SIG-M5 treated with dmso at 0.1 percent for 504 hours (cell line): ENCODE measurements around the gene OR52E4.

ENCODE experiments used
- DNase-seq: peaks from one replicate; lab custom pipeline; 2025; ENCODE audit not compliant: unreplicated experiment; lab: John Stamatoyannopoulos, UW

The OR52E4 gene

GRCh38 chr11:5880329-5880728 is at the start of gene OR52E4:
Gene OR52E4, plus strand, starts transcription at chr11:5880629. Its CDS starts 3,664 bp downstream, at chr11:5884293.
- DNase-seq = no peak

DNA sequence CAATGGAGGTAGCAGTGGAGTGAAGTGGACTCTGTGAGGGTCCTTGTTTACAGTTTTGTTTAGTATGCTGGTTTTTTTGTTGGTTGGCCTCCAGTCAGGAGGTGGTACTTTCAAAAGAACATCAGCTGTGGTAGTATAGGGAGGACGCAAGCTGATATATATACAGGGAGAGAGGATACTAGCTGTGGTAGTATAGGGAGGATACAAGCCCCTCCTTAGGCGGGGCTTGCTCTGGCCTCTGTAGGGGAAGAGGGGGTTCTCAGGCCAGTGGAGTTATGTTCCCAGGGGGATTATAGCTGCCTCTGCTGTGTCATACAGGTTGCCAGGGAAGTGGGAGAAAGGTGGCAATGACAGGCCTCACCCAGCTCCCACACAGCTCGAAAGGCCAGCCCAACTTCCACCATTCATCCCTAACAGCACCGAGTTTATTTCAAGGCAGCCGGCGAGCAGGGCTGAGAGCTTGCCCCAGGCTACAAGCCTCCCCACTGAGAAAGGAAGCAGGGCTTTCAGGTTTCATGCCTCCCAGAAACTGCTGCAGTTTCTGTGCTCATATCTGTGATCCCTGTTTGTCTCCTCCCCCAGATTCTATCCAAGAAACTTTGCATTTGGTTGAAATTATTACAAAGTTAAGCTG is 49.1 kb upstream of the OR52E4 start:
- DNase-seq = no peak

- no peak for DNase-seq
These were observed 47.0 kb upstream of the OR52E4 start for GRCh38 chr11:5833446-5833845.

DNA sequence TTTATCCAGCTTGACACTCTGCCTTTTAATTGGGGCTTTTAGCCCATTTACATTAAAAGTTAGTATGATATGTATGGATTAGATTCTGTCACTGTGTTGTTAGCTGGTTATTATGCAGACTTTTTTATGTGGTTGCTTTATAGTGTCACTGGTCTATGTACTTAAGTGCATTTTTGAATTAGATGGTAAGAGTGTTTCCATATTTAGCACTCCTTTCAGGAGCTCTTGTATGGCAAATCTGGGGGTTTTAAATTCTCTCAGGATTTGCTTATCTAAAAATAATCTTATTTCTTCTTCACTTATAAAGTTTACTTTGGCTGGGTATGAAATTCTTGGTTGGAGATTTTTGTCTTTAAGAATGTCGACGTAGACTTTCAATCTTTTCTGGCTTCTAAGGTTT is 42.7 kb upstream of the OR52E4 start:
- DNase-seq = no peak

GRCh38 chr11:5841797-5842196 is 38.6 kb upstream of the OR52E4 start, which contains the start of gene OR52E6:
Gene OR52E6, minus strand, starts transcription at chr11:5841897. Its CDS starts 0 bp downstream, at chr11:5841897.
- no peak for DNase-seq

GRCh38 chr11:5846701-5847100 is 33.7 kb upstream of the OR52E4 start:
- peak; percentile 0 for DNase-seq

DNA sequence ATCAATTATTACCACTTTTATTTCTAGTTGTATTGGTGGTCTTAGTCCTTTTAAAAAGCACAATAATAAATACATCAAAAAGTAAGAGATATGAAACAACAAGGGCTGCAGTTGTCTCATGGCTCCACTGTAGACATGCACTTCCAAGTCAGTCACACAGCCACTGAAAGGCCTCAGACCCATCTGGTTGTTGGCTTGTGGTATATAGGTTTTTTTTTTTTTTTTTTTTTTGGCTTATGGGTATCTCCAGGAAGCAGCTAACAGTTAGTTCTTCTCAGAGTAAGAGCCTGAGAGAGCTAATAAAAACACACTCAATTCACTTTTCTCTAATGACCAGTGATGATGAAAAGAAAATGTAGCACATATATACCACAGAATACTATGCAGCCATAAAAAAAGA is 32.7 kb upstream of the OR52E4 start:
- no peak for DNase-seq

DNA sequence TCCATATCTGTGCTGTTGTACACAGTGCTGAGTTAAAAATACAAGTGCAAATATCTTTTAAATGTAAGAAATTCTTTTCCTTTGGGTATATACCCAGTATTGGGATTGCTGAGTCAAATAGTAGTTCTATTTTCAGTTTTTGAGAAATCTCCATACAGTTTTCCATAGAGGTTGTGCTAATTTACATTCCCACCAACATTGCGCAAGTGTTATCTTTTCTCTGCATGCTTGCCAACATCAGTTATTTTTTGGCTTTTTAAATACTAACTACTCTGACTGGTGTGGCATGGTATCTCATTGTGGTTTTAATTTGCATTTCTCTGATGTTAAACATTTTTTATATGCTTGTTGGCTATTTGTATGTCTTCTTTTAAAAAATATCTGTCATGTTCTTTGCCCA is 29.4 kb upstream of the OR52E4 start:
- DNase-seq = no peak

DNA sequence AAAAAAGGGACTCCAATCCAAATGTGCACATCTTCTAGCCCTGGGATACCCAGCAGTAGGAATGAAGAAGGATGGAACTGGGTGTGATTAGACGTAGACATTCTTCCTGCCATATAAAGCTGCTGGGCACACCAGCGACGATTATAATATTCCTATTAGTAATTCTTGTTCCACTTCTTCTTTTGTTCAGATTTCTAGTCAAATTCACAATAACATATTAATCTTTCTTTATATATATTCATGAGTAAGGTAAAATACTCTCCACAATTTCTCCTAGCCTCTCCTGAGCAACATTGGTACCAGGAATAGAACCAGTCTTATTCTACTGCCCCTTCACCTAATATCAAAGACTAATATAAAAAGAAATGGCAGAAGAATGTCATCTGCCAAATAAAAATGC is 22.8 kb upstream of the OR52E4 start, which contains the start of gene OR52E8:
OR52E8 (minus strand) TSS at position 101 of the 400 bp plus-strand sequence; CDS start at position 101, 0 bp downstream.
- DNase-seq = no peak

DNA sequence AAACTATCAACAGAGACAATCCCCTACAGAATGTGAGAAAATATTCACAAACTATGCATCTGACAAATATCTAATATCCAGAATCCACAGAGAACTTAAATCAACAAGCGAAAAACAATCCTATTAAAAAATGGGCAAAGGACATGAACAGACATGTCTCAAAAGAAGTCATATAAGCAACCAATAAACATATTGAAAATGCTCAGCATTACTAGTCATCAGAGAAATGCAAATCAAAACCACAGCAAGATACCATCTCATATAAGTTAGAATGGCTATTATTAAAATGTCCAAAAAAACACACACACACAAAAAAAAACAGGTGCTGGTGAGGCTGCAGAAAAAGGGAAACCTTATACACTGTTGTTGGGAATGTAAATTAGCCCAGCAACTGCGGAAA is 14.6 kb upstream of the OR52E4 start:
- no peak for DNase-seq

GRCh38 chr11:5878564-5878963 is 1.9 kb upstream of the OR52E4 start:
- DNase-seq = no peak

GRCh38 chr11:5881756-5882155 is 1.3 kb downstream of the OR52E4 start:
- no peak for DNase-seq

- DNase-seq = no peak
These were observed 6.7 kb downstream of the OR52E4 start for GRCh38 chr11:5887172-5887571.

DNA sequence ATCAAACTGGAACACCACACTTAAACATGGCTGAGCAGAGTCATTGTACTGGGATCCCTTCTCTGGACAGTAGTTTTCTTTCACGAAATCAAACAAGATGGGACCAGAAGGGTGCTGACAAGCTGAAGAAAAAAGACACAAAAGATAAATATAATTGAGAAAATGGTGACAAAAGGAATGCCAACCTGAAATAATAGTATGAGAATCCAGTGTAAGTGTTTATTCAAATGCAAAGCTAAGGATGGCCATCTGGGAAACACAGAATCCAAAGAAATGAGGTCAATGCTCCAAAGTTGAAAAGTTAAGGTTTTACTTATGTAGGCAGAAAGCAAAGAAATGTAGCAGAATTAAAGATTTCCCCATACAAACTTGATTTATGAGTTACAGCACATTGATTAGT is 7.2 kb downstream of the OR52E4 start:
- DNase-seq = no peak

DNA sequence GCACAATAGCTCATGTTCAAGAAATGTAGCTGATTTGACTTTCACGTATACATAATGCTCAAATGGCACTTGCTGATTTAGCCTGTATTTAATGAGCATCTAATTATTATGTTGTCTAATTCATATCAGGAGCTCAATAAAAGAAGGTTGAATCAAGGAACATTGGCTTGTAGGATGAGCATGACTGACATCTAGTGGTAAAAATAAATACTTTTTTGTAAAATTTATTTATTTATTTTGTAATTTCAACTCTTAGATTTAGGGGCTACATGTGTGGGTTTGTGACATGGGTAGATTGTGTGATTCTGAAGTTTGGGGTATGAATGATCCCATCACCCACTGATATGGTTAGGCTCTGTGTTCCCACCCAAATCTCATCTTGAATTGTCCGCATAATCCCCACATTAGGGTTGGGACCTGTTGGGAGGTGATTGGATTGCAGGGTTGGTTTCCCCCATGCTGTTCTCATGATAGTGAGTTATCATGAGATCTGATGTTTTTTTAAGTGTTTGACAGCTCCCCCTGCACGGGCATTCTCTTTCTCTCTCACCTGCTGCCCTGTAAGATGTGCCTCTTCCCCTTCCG is 10.9 kb downstream of the OR52E4 start:
- peak; percentile 37 for DNase-seq

DNA sequence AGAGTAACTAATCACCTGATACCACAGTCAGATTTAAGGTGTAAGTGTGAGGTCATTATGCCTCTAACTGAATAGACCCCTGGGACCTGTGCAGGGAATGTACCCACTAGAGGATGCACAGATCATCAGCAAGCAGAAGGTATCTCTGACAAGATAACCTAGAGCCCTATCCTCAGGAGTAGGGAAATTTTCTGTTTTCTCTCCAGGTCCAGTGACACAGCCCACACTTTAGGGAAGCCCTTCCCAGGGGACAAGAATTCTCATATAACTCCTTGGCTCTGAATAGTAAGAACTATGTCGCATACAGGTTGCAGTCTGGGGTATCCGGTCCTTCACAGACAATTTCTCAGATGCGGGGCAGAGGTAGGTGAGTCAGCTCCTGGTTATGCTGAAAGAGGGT is 12.5 kb downstream of the OR52E4 start, which contains the start of gene OR52E5:
OR52E5 (plus strand) TSS at position 301 of the 400 bp plus-strand sequence. CDS start 7,569 bp downstream, outside the sequence.
- no peak for DNase-seq

GRCh38 chr11:5899534-5899933 is 19.1 kb downstream of the OR52E4 start:
- DNase-seq = no peak

GRCh38 chr11:5910540-5910939 is 30.1 kb downstream of the OR52E4 start:
- DNase-seq = no peak

GRCh38 chr11:5922749-5923426 is 42.5 kb downstream of the OR52E4 start:
- no peak for DNase-seq

DNA sequence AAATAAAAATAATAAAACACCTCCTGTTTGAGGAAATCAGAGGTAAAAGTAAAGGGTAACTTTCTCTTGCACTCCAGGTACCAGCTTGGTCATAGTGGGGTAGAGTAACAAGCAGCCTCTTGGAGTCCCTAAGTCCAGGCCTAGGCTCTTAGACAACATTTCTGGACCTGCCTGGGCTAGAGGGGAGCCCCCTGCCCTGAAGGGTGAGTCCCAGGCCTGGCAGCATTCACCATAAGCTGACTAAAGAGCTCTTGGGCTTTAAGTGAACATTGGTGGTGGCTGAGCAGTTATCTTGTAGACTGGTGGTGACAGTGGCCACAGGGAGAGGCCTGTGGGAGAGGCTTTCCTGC is 43.0 kb downstream of the OR52E4 start:
- DNase-seq = no peak

DNA sequence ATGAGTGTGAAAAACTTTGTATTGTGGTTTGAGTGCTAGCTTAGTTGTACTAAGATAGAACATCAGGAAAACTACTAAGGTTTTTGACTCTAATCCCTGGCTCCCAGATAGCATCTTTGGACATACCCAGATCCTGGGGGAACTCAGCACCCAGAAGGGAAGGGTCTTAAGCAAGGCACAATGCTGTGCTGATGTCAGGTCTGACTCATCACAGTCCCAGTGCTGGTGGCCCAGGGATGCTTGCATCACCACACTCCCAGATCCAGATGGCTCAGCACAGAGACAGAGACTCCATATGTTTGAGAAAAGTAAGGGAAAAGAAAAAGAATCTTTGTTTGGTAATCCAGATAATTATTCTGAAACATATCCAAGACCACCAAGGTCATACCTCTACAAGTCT is 43.4 kb downstream of the OR52E4 start:
- no peak for DNase-seq

DNA sequence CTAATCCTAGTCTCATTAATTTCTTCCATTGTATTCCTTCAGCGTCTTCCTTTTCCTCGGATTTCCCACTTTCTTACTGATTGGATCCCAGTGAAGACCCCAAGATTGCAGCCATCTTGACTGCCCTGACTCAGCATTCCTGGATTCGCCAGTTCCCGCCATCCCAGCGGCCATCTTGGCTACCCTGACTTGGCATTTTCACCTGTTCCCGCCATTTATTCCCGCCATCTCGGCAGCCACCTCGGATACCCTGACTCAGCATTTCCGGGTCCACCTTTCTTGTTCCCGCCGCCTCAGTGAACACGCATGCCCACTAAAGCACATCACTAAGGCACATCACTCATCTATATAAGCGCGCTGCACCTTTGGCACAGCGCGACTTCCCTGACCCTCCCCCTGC is 47.8 kb downstream of the OR52E4 start:
- no peak for DNase-seq
